Esophagus (tissue), 2 donors: ENCODE results near the gene EMCN. TPM values are rescaled to one million over a fixed set of nuclear protein-coding genes. Genes with fewer than 3 reads are reported as not detected.

Source experiments
- H3K27ac ChIP-seq, 2 donors: one replicate each; pipeline ENCODE4 v1.5.1; 2013; ENCODE audit warnings: low read depth in 2 of 2, mild to moderate bottlenecking in 2 of 2, inconsistent platforms in 1 of 2, low read length in 1 of 2, moderate library complexity in 1 of 2
- H3K27me3 ChIP-seq, 2 donors: one replicate each; pipeline ENCODE4 v1.6.1; 2013; ENCODE audit warnings: low read length in 2 of 2, control low read depth in 1 of 2, mild to moderate bottlenecking in 1 of 2; ENCODE audit not compliant: insufficient read depth in 2 of 2, control insufficient read depth in 1 of 2
- H3K36me3 ChIP-seq, 2 donors: one replicate each; pipeline ENCODE4 v1.6.1; 2013; ENCODE audit warnings: low read length in 1 of 2; ENCODE audit not compliant: control insufficient read depth in 2 of 2, insufficient read depth in 2 of 2
- H3K4me1 ChIP-seq, 2 donors: one replicate each; pipeline ENCODE4 v1.6.1; 2013; ENCODE audit warnings: low read length in 1 of 2; ENCODE audit not compliant: control insufficient read depth in 2 of 2, insufficient read depth in 2 of 2
- H3K4me3 ChIP-seq, 2 donors: one replicate each; pipeline ENCODE4 v1.5.1; 2013; ENCODE audit warnings: low read length in 2 of 2, mild to moderate bottlenecking in 2 of 2, low read depth in 1 of 2, moderate library complexity in 1 of 2
- H3K9me3 ChIP-seq, 2 donors: one replicate each; pipeline ENCODE4 v1.6.1; 2013; ENCODE audit warnings: mild to moderate bottlenecking in 2 of 2, low read depth in 1 of 2, low read length in 1 of 2, moderate library complexity in 1 of 2; ENCODE audit not compliant: control insufficient read depth in 2 of 2, insufficient read depth in 1 of 2
- WGBS, 2 donors: extraction: QIAGEN DNeasy Blood & Tissue Kit; methylation state at CpG; one replicate each; pipeline ENCODE4 v1.1.7; 2013; 5-methylcytosine and 5-hydroxymethylcytosine counted together
- polyA plus RNA-seq, 2 donors: library from polyadenylated mRNA; stranded (reverse); fragments of 200-250 nt; gene quantifications; one replicate each; pipeline ENCODE4 v1.2.3, GENCODE V29; 2013
- donor health status: healthy with polysubstance abuse.
- donor health status: Bipolar disorder and iron deficiency.

Gene EMCN
- polyA plus RNA-seq, 2 donors = 2.1 to 3.3 TPM

DNA sequence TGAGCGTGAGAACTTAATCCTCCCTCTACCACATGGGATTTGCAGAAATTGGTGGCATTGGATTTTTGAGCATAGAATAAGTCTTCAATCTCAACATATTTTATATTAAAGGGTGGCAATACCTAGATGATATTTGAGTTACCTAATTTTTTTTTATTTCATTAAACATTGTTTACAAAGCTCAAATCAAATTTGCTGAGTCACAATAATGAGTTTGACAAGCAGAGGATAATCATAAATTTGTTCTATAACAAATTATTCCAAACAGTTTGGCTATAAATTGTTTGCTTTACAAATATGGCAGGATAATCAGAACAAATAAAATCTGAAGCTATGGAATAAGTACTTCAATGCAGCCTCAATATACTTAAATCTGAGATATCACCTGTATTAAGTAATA, 22.7 kb downstream of the EMCN start:
- H3K4me1 ChIP-seq = no peaks in the 10 kb centered on the region
- 93 to 98% methylated on average over 1 of the region's 1 CpG for whole genome bisulfite sequencing, 2 donors
- no peaks in the 10 kb centered on the region for H3K9me3 ChIP-seq
- H3K4me3 ChIP-seq = no peak overlapping the region
- no peaks in the 10 kb centered on the region for H3K27me3 ChIP-seq
- H3K27ac ChIP-seq = no peak overlapping the region
- no peaks in the 10 kb centered on the region for H3K36me3 ChIP-seq

DNA sequence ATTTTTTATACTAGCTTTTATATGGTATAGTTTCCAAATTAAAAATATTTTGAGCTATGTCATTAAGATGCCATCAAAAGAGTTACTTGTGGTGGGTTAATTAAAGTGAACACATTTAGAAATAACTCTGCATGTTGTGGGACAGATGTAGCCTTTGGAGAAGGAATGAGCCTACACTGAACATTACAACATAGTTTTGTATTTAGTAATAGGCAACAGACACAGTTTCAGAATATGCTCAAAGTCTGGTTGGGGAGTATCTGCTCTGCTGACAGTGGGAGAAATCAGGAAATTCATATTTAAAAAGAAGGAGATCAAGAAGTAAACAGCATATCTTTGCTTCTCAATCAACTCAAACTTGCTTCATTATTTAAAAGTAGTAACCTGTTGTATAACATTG, 23.7 kb downstream of the EMCN start:
- H3K9me3 ChIP-seq = no peaks in the 10 kb centered on the region
- H3K27ac ChIP-seq = no peak overlapping the region
- no peaks in the 10 kb centered on the region for H3K27me3 ChIP-seq
- no peaks in the 10 kb centered on the region for H3K4me1 ChIP-seq
- no peaks in the 10 kb centered on the region for H3K36me3 ChIP-seq
- H3K4me3 ChIP-seq = no peak overlapping the region

DNA sequence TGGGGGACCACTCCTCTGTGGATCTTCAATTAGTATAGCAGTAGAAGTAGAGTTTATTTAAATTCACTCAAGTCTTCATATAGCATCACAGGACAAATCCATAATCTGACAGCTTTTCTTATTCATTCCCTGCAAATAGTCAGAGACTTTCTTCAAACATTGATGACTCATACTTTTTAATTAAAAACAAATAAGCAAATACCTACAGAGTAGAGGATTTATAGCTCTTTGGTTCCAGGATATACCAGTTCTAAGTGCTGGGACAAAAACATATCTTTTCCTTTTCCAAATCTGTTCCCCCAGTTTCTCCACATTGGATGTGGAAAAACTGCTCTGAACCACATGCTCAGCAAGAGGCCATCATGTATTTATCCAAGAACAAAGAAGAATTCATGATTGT, 24.1 kb downstream of the EMCN start:
- no peaks in the 10 kb centered on the region for H3K27me3 ChIP-seq
- no peak overlapping the region for H3K27ac ChIP-seq
- no peaks in the 10 kb centered on the region for H3K9me3 ChIP-seq
- H3K4me1 ChIP-seq = no peaks in the 10 kb centered on the region
- H3K4me3 ChIP-seq = no peak overlapping the region
- no peaks in the 10 kb centered on the region for H3K36me3 ChIP-seq

DNA sequence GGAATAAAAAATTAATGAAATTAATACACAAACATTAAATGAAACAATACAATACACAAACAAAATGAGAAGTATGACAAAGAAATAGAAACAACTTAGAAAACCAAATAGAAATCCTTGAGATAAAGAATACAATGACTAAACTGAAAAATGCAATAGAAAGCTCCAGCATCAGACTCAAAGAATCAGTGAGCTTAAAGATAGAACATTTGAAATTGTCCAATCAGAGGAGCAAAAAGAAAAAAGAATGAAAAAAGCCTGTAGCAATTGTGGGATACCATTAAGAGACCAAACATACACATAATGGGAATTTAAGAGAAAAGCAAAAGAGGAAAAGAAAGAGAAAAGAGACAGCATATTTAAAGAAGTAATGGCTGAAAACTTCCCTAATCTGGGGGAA, 25.7 kb downstream of the EMCN start:
- Histone ChIP-seq H3K36me3 (no peaks in the 10 kb centered on the region), H3K27me3 (no peaks in the 10 kb centered on the region), H3K4me3 (no peak overlapping the region), H3K9me3 (no peaks in the 10 kb centered on the region), H3K4me1 (no peaks in the 10 kb centered on the region), H3K27ac (no peak overlapping the region)

DNA sequence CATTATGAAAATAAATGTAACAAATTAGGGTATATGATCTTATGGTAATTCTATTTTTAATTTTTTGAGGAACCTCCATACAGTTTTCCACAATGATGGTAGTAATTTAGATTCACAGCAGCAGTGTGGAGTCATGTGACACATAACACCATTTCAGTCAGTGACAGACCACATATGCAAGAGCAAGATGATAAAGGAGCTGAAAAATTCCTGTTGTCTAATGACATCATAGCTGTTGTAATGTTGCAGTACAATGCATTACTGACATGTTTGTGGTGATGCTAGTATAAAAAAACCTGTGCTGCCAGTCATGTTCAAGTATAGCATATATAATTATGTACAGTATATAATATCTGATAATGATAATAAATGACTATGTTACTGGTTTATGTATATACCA, 28.5 kb downstream of the EMCN start:
- H3K36me3 ChIP-seq = no peaks in the 10 kb centered on the region
- H3K4me1 ChIP-seq = no peaks in the 10 kb centered on the region
- no peaks in the 10 kb centered on the region for H3K27me3 ChIP-seq
- no peak overlapping the region for H3K27ac ChIP-seq
- H3K9me3 ChIP-seq = no peaks in the 10 kb centered on the region
- H3K4me3 ChIP-seq = no peak overlapping the region

DNA sequence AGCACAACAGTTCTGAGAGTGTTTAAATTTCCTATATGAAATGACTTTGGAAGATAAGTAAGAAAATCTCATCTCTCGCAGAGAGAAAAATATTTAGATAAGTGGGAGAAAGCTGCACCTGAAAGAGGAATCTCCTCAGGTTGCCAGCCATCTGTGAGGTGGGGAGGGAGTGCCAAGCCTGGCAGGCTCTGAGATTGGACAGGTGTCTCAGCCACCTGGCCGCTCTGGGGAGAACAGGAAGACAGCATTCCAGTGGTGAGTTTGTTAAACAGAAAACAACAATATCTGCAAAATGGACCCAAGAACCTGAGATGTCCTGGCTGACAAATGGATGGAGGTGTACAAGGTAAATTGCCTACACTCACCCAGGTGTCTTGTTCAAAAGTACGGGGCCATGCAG, 31.3 kb downstream of the EMCN start:
- H3K27me3 ChIP-seq = no peaks in the 10 kb centered on the region
- 74 to 76% methylated on average over 3 of the region's 3 CpGs for WGBS, 2 donors
- no peak overlapping the region for H3K4me3 ChIP-seq
- no peaks in the 10 kb centered on the region for H3K4me1 ChIP-seq
- H3K27ac ChIP-seq = no peak overlapping the region
- H3K36me3 ChIP-seq = no peaks in the 10 kb centered on the region
- no peaks in the 10 kb centered on the region for H3K9me3 ChIP-seq

DNA sequence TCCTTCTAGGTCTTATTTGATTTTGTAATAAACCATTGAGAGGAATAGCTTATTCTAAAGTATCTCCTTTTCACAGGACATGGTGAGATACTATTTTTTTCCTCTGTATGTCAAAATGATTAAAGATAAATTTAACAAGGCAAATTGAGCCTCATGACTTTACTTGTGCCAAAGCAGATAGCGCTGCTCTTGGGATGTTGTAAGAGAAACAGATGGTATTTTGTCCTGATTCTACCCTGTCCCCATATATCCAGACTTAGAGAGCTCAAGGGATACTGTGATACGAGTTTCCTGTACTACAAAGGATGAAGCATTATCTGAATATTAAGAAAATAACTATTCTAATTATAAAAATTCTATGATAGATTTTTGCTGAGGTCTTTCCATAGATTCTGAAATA, 34.0 kb downstream of the EMCN start:
- WGBS, 2 donors = 78 to 85% methylated on average over 2 of the region's 2 CpGs
- Histone ChIP-seq H3K36me3 (no peaks in the 10 kb centered on the region), H3K9me3 (no peaks in the 10 kb centered on the region), H3K27ac (no peak overlapping the region), H3K4me3 (no peak overlapping the region), H3K27me3 (no peaks in the 10 kb centered on the region), H3K4me1 (no peaks in the 10 kb centered on the region)

DNA sequence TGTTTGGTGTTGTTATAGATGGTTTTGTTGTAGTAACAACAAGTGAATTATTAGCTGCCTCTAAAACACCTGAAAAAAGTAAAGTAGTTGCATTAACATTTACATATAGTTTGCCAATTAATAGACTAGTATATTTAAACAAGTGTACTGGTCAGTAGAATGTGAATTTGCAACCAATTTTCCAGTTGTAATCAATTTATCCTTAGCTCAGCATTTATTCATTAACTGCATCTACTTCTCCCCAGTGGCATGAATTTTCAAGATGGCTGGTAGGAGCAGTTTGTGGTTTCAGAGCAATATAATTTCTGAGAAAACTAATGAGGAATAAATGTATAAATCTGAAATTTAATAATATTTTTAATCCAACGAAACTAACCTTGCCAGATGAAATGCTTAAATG, 37.9 kb downstream of the EMCN start:
- WGBS, 2 donors = 48 to 52% methylated on average over 1 of the region's 1 CpG
- H3K36me3 ChIP-seq = no peaks in the 10 kb centered on the region
- no peaks in the 10 kb centered on the region for H3K27me3 ChIP-seq
- no peak overlapping the region for H3K27ac ChIP-seq
- no peaks in the 10 kb centered on the region for H3K9me3 ChIP-seq
- no peak overlapping the region for H3K4me3 ChIP-seq
- no peaks in the 10 kb centered on the region for H3K4me1 ChIP-seq

DNA sequence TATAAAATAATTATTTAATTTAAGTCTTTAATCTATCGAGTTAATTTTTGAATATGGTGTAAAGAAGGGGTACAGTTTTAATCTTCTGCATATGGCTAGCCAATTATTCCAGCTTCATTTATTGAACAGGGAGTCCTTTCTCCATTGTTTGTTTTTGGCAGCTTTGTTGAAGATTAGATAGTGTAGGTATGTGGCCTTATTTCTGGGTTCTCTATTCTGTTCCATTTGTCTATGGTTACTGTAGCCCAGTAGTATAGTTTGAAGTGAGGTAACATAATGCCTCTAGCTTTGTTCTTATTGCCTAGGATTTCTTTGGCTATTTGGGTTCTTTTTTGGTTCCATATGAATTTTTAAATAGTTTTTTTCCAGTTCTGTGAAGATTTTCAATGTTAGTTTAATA, 48.3 kb downstream of the EMCN start:
- Histone ChIP-seq H3K9me3 (no peaks in the 10 kb centered on the region), H3K27me3 (no peaks in the 10 kb centered on the region), H3K27ac (no peak overlapping the region), H3K36me3 (no peaks in the 10 kb centered on the region), H3K4me1 (no peaks in the 10 kb centered on the region), H3K4me3 (no peak overlapping the region)
- 88 to 98% methylated on average over 1 of the region's 1 CpG for WGBS, 2 donors

DNA sequence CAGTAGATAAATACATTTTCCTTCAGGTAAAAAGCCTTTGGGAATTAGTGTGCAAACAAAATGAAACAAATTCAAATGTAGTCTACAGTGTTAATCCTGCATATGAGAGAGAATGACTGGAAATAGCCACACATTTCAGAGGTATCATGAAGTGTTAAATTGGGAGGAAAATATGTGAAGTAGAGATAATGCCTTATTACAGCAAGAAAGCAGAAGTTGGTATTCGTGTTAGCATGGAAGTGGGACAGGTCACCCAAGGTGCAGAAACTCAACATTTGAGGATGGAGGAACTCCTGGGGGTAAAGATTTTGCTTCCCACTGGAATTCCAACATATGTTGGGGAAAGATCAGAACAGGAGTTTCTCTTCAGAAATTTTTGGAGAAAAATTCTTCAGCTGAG, 51.3 kb downstream of the EMCN start:
- Histone ChIP-seq H3K4me3 (no peak overlapping the region), H3K27me3 (no peaks in the 10 kb centered on the region), H3K9me3 (no peaks in the 10 kb centered on the region), H3K36me3 (no peaks in the 10 kb centered on the region), H3K27ac (no peak overlapping the region), H3K4me1 (no peaks in the 10 kb centered on the region)
- 61 to 86% methylated on average over 1 of the region's 1 CpG for WGBS, 2 donors
